Ovary (tissue), 3 donors: ENCODE data around the gene ELAVL2.

Experiments used
- EP300 ChIP-seq: sonication (generic); formaldehyde crosslinking; IDR thresholded peaks from one replicate; pipeline ENCODE4 v1.6.1; 2017; ENCODE audit warnings: antibody characterized with exemption
- POLR2A ChIP-seq: fragments of 450-650 bp; IDR thresholded peaks from one replicate; pipeline ENCODE4 v1.6.1; 2017; ENCODE audit warnings: antibody characterized with exemption, mild to moderate bottlenecking, moderate library complexity
- TF ChIP-seq, protein P1 (sequence below), 3 donors: fragments of 450-650 bp in 2 of 3; fragments of 200-600 bp in 1 of 3; IDR thresholded peaks; one replicate each; pipeline versions ENCODE4 v1.5.1 to v1.8.0; 2016 to 2022; ENCODE audit warnings: antibody characterized with exemption in 3 of 3, mild to moderate bottlenecking in 1 of 3
- donor health status: DM: no; HTN: no; CAD: no.

- TF ChIP-seq, protein P1, sequence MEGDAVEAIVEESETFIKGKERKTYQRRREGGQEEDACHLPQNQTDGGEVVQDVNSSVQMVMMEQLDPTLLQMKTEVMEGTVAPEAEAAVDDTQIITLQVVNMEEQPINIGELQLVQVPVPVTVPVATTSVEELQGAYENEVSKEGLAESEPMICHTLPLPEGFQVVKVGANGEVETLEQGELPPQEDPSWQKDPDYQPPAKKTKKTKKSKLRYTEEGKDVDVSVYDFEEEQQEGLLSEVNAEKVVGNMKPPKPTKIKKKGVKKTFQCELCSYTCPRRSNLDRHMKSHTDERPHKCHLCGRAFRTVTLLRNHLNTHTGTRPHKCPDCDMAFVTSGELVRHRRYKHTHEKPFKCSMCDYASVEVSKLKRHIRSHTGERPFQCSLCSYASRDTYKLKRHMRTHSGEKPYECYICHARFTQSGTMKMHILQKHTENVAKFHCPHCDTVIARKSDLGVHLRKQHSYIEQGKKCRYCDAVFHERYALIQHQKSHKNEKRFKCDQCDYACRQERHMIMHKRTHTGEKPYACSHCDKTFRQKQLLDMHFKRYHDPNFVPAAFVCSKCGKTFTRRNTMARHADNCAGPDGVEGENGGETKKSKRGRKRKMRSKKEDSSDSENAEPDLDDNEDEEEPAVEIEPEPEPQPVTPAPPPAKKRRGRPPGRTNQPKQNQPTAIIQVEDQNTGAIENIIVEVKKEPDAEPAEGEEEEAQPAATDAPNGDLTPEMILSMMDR (IDR thresholded peaks at IDR 0.05) = no peak
- no peak for TF ChIP-seq POLR2A
- TF ChIP-seq EP300 = no peak
These were observed 151.9 kb downstream of the ELAVL2 start for GRCh38 chr9:23674016-23674585.
